Measurements from ENCODE around the gene SORCS2.

DNA sequence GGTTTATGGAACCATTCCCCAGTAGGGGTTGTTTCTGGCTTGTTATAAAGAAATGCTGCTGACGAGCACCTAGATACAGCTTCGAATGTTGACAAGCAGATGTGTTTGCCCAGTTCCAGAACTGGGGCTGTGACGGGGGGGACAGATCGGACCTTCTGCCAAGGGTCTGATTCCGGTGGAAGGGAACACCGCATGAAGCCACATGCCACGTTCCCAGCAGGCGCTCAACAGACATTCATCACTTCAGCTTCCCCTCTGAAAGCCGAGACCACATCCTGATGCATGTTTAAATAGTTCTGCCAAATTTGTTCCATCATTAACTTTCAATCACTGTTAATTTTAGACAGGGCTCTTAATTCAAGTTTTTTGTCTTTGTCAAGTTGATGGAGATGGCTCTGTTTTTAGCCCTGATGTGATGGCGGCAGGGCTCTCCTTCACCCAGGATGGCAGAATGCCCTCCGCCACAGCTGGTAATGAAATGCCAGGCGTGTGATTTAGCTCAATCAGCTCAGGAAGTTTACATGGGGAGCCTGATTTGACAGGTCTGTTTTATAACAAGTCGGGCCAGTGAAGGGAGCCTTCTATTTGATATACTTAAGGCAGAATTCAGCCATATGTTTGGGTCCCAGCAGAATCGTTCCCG lies 185.0 kb downstream of the SORCS2 start:
- TF ChIP-seq, protein P1, sequence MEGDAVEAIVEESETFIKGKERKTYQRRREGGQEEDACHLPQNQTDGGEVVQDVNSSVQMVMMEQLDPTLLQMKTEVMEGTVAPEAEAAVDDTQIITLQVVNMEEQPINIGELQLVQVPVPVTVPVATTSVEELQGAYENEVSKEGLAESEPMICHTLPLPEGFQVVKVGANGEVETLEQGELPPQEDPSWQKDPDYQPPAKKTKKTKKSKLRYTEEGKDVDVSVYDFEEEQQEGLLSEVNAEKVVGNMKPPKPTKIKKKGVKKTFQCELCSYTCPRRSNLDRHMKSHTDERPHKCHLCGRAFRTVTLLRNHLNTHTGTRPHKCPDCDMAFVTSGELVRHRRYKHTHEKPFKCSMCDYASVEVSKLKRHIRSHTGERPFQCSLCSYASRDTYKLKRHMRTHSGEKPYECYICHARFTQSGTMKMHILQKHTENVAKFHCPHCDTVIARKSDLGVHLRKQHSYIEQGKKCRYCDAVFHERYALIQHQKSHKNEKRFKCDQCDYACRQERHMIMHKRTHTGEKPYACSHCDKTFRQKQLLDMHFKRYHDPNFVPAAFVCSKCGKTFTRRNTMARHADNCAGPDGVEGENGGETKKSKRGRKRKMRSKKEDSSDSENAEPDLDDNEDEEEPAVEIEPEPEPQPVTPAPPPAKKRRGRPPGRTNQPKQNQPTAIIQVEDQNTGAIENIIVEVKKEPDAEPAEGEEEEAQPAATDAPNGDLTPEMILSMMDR (IDR thresholded peaks at IDR 0.05; ENCODE audit: low read depth, low read length, poor library complexity, severe bottlenecking) = no peak
- no peak for TF ChIP-seq EZH2phosphoT487 (IDR thresholded peaks at IDR 0.05; ENCODE audit: borderline replicate concordance, low read length)

Data from DOHH2 (cell line).